ENCODE results near the gene MND1.
"Not testable (repeated sequence)": the region's sequence is repeated elsewhere in the genome, so short reads cannot be mapped to it uniquely, and the experiment has no call there.

The MND1 gene

DNA sequence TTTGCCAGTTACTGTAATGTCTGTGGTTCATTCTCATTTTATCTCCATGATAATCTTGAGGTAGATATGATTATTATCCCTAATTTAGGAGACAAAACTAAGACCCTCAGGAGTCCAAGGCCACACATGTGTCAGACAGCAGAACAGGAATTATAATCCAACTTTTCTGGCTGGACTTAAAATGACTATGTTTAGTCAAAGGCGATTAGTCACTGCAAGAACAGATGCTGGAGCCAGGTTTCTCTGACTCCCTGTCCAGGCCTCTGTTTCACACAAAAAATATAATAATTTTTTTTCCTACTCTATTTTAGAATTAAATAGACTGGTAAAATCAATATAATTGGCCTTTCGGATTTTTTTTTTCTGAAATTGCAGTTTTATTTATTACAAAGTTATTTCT is 64.9 kb downstream of the MND1 start:
- H3F3A ChIP-seq (ENCODE audit: control insufficient read depth, insufficient read depth), result peaks cover 23% of the 10 kb centered on the region
- TF ChIP-seq, protein P1, sequence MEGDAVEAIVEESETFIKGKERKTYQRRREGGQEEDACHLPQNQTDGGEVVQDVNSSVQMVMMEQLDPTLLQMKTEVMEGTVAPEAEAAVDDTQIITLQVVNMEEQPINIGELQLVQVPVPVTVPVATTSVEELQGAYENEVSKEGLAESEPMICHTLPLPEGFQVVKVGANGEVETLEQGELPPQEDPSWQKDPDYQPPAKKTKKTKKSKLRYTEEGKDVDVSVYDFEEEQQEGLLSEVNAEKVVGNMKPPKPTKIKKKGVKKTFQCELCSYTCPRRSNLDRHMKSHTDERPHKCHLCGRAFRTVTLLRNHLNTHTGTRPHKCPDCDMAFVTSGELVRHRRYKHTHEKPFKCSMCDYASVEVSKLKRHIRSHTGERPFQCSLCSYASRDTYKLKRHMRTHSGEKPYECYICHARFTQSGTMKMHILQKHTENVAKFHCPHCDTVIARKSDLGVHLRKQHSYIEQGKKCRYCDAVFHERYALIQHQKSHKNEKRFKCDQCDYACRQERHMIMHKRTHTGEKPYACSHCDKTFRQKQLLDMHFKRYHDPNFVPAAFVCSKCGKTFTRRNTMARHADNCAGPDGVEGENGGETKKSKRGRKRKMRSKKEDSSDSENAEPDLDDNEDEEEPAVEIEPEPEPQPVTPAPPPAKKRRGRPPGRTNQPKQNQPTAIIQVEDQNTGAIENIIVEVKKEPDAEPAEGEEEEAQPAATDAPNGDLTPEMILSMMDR (IDR thresholded peaks at IDR 0.05; ENCODE audit: low read depth, low read length, poor library complexity, severe bottlenecking), result no peak
- TF ChIP-seq EZH2phosphoT487 (IDR thresholded peaks at IDR 0.05; ENCODE audit: borderline replicate concordance, low read length), result no peak
- H4K20me1 ChIP-seq (ENCODE audit: control insufficient read depth, insufficient read depth, low read depth, low read length), result no peaks in the 10 kb centered on the region
- no peaks in the 10 kb centered on the region for H3K9me2 ChIP-seq (replicated peaks; ENCODE audit: control insufficient read depth, low read length)
- no peak overlapping the region for H3K4me2 ChIP-seq (ENCODE audit: low read length)
- H3K4me3 ChIP-seq (ENCODE audit: low read length), result no peak overlapping the region
- no peaks in the 10 kb centered on the region for H3K79me2 ChIP-seq (ENCODE audit: control insufficient read depth, low read length)
- H3K36me3 ChIP-seq (ENCODE audit: control insufficient read depth, low read length), result peaks cover 46% of the 10 kb centered on the region
- 0 out of 2 replicates have a peak overlapping the region, but pooled peaks have one; percentile 5 for H3K27ac ChIP-seq (ENCODE audit: low read depth, low read length)
- no peaks in the 10 kb centered on the region for H3K9me3 ChIP-seq (ENCODE audit: control insufficient read depth, insufficient read depth, low read length)
- H3K27me3 ChIP-seq (ENCODE audit: control insufficient read depth, low read length), result no peaks in the 10 kb centered on the region
- H3K4me1 ChIP-seq (ENCODE audit: control insufficient read depth, low read length), result peaks cover 35% of the 10 kb centered on the region

DNA sequence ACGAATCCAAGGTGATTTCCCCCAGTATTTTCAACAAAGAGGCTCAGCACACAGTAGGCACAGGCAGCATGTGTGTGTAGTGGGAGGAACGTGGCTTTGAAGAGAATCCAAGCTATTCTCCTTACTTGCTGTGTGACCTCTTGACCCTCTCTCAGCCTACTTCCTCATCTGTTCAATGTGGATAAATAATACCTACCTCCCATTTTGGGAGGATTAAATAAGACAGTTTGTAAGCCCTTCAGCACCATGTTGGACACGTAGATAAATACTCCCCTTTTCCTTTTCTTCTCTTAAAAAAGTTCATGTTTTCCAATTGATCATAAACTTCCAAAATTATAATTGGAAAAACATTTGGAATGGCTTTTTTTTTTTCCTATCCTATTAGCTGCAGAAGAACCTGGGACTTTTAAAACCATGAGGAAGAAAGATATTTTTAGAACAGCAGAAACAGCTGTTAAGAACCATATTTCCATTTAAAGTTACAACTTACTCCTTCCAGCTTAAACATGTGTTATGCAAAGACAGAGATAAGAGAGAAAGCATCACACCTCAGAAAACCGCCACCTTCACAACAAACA is 65.5 kb downstream of the MND1 start:
- Histone ChIP-seq H4K20me1 (ENCODE audit: control insufficient read depth, insufficient read depth, low read depth, low read length) (no peaks in the 10 kb centered on the region), H3K9me3 (ENCODE audit: control insufficient read depth, insufficient read depth, low read length) (no peaks in the 10 kb centered on the region), H3K79me2 (ENCODE audit: control insufficient read depth, low read length) (no peaks in the 10 kb centered on the region), H3K4me2 (ENCODE audit: low read length) (0 out of 2 replicates have a peak overlapping the region, but pooled peaks have one; percentile 22), H3K4me1 (ENCODE audit: control insufficient read depth, low read length) (peaks cover 41% of the 10 kb centered on the region), H3K4me3 (ENCODE audit: low read length) (no peak overlapping the region), H3F3A (ENCODE audit: control insufficient read depth, insufficient read depth) (peaks cover 27% of the 10 kb centered on the region), H3K27me3 (ENCODE audit: control insufficient read depth, low read length) (no peaks in the 10 kb centered on the region), H3K9me2 (replicated peaks; ENCODE audit: control insufficient read depth, low read length) (no peaks in the 10 kb centered on the region), H3K36me3 (ENCODE audit: control insufficient read depth, low read length) (peaks cover 48% of the 10 kb centered on the region), H3K27ac (ENCODE audit: low read depth, low read length) (0 out of 2 replicates have a peak overlapping the region, but pooled peaks have one; percentile 5)
- TF ChIP-seq, protein P1 (IDR thresholded peaks at IDR 0.05; ENCODE audit: low read depth, low read length, poor library complexity, severe bottlenecking), result no peak
- TF ChIP-seq EZH2phosphoT487 (IDR thresholded peaks at IDR 0.05; ENCODE audit: borderline replicate concordance, low read length), result no peak

DNA sequence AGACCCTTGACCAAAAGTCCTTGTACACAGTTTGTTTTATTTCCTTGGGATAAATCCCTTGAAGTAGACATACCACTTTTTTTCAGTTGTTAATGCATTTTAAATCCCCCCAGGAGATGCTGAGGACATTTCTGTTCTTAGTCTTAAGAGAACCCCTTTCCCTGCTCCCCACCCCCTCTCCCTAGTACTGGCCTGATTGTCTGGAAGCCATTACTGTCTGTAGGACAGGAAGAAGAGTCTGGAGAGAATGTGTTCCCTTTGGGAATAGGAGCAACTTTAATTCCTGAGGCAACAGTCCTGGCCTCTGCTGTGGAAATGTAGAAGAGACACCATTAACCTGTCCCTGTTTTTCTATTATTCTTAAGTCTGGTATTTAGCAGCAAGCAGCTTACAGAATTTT is 69.4 kb downstream of the MND1 start:
- Histone ChIP-seq H3K79me2 (ENCODE audit: control insufficient read depth, low read length) (no peaks in the 10 kb centered on the region), H4K20me1 (ENCODE audit: control insufficient read depth, insufficient read depth, low read depth, low read length) (no peaks in the 10 kb centered on the region), H3K27ac (ENCODE audit: low read depth, low read length) (peak overlapping the region; percentile 46), H3F3A (ENCODE audit: control insufficient read depth, insufficient read depth) (peaks cover 40% of the 10 kb centered on the region), H3K27me3 (ENCODE audit: control insufficient read depth, low read length) (no peaks in the 10 kb centered on the region), H3K4me1 (ENCODE audit: control insufficient read depth, low read length) (peaks cover 71% of the 10 kb centered on the region), H3K9me3 (ENCODE audit: control insufficient read depth, insufficient read depth, low read length) (no peaks in the 10 kb centered on the region), H3K9me2 (replicated peaks; ENCODE audit: control insufficient read depth, low read length) (no peaks in the 10 kb centered on the region), H3K36me3 (ENCODE audit: control insufficient read depth, low read length) (peaks cover 50% of the 10 kb centered on the region), H3K4me3 (ENCODE audit: low read length) (no peak overlapping the region), H3K4me2 (ENCODE audit: low read length) (peak overlapping the region; percentile 40)
- TF ChIP-seq, protein P1 (IDR thresholded peaks at IDR 0.05; ENCODE audit: low read depth, low read length, poor library complexity, severe bottlenecking), result no peak
- no peak for TF ChIP-seq EZH2phosphoT487 (IDR thresholded peaks at IDR 0.05; ENCODE audit: borderline replicate concordance, low read length)

DNA sequence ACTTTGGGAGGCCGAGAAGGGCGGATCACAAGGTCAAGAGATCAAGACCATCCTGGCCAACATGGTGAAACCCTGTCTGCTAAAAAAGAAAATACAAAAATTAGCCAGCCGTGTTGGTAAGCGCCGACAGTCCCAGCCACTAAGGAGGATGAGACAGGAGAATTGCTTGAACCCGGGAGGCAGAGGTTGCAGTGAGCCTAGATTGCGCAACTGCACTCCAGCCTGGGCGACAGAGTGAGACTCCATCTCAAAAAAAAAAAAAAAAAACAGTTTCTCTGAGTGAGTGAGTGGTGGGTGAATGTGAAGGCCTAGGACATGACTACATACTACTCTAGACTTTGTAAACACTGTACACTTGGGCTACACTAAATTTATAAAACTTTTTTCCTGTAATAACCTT is 72.0 kb downstream of the MND1 start:
- H3K27me3 ChIP-seq (ENCODE audit: control insufficient read depth, low read length); H3K9me2 ChIP-seq (replicated peaks; ENCODE audit: control insufficient read depth, low read length); H4K20me1 ChIP-seq (ENCODE audit: control insufficient read depth, insufficient read depth, low read depth, low read length); H3K4me3 ChIP-seq (ENCODE audit: low read length); H3K9me3 ChIP-seq (ENCODE audit: control insufficient read depth, insufficient read depth, low read length); H3K79me2 ChIP-seq (ENCODE audit: control insufficient read depth, low read length): not testable (repeated sequence)
- Histone ChIP-seq H3K36me3 (ENCODE audit: control insufficient read depth, low read length) (peaks cover 40% of the 10 kb centered on the region), H3K4me1 (ENCODE audit: control insufficient read depth, low read length) (peaks cover 82% of the 10 kb centered on the region), H3F3A (ENCODE audit: control insufficient read depth, insufficient read depth) (peaks cover 37% of the 10 kb centered on the region), H3K4me2 (ENCODE audit: low read length) (peak overlapping the region; percentile 46), H3K27ac (ENCODE audit: low read depth, low read length) (peak overlapping the region; percentile 59)

All from DOHH2 (cell line).